ENCODE results near the gene TRIM71. TPM values are rescaled to one million over a fixed set of nuclear protein-coding genes. Genes with fewer than 3 reads are reported as not detected.

Gene TRIM71
- total RNA-seq, 1 donor from 2014 or later: not detected

GRCh38 chr3:32852146-32852545 lies 34.3 kb downstream of the TRIM71 start:
- Mint-ChIP-seq H3K27ac (ENCODE audit: unreplicated experiment) (no peak overlapping the region), H3K27me3 (ENCODE audit: unreplicated experiment) (peaks cover 3% of the 10 kb centered on the region), H3K4me3 (ENCODE audit: unreplicated experiment) (no peak overlapping the region), H3K9me3 (ENCODE audit: unreplicated experiment) (no peaks in the 10 kb centered on the region), H3K36me3 (ENCODE audit: unreplicated experiment) (no peaks in the 10 kb centered on the region), H3K4me1 (ENCODE audit: unreplicated experiment) (peaks cover 13% of the 10 kb centered on the region)
- no peak for DNase-seq (ENCODE audit: extremely low spot score, unreplicated experiment)
- no peak for TF ChIP-seq CTCF (IDR thresholded peaks at IDR 0.05)

DNA sequence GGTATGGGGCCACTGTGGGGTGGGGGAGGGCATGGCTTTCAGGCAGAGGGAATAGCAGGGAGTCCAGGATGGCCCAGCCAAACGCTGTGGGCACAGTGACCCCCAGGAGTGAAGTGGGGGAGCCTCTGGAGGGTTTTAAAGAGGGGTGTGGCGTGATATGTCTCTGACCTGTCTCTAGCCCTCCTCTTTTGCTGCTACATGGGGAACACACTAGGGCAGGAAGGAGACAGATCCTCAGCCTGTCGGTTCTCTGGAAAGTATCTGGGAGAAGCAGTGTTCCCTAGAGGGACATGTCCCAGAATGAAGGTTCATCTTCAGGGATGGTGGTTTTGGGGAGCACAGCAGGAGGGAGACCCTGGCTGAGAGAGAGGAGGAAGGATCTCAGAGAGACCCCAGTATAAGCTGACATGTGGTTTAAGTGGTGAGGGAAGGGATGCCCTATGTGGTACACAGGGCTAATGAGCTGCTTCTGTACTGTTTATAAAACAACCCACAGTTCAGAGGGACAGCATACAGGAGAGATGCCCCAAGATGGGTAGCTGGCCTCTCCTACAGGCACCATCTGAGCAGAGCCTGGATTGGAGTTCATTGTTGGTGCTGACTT lies 37.7 kb downstream of the TRIM71 start:
- no peaks in the 10 kb centered on the region for H3K36me3 Mint-ChIP-seq (ENCODE audit: unreplicated experiment)
- no peaks in the 10 kb centered on the region for H3K9me3 Mint-ChIP-seq (ENCODE audit: unreplicated experiment)
- peaks cover 7% of the 10 kb centered on the region for H3K4me1 Mint-ChIP-seq (ENCODE audit: unreplicated experiment)
- no peak overlapping the region for H3K27ac Mint-ChIP-seq (ENCODE audit: unreplicated experiment)
- peaks cover 4% of the 10 kb centered on the region for H3K27me3 Mint-ChIP-seq (ENCODE audit: unreplicated experiment)
- H3K4me3 Mint-ChIP-seq (ENCODE audit: unreplicated experiment): no peak overlapping the region
- no peak for TF ChIP-seq CTCF (IDR thresholded peaks at IDR 0.05)
- no peak for DNase-seq (ENCODE audit: extremely low spot score, unreplicated experiment)

- no peak for TF ChIP-seq CTCF (IDR thresholded peaks at IDR 0.05)
- peaks cover 1% of the 10 kb centered on the region for H3K4me1 Mint-ChIP-seq (ENCODE audit: unreplicated experiment)
- H3K27ac Mint-ChIP-seq (ENCODE audit: unreplicated experiment): no peak overlapping the region
- H3K36me3 Mint-ChIP-seq (ENCODE audit: unreplicated experiment): no peaks in the 10 kb centered on the region
- no peak for DNase-seq (ENCODE audit: extremely low spot score, unreplicated experiment)
- H3K9me3 Mint-ChIP-seq (ENCODE audit: unreplicated experiment): no peaks in the 10 kb centered on the region
- peaks cover 4% of the 10 kb centered on the region for H3K27me3 Mint-ChIP-seq (ENCODE audit: unreplicated experiment)
- H3K4me3 Mint-ChIP-seq (ENCODE audit: unreplicated experiment): no peak overlapping the region
Measured at GRCh38 chr3:32856355-32856889, 38.6 kb downstream of the TRIM71 start.

DNA sequence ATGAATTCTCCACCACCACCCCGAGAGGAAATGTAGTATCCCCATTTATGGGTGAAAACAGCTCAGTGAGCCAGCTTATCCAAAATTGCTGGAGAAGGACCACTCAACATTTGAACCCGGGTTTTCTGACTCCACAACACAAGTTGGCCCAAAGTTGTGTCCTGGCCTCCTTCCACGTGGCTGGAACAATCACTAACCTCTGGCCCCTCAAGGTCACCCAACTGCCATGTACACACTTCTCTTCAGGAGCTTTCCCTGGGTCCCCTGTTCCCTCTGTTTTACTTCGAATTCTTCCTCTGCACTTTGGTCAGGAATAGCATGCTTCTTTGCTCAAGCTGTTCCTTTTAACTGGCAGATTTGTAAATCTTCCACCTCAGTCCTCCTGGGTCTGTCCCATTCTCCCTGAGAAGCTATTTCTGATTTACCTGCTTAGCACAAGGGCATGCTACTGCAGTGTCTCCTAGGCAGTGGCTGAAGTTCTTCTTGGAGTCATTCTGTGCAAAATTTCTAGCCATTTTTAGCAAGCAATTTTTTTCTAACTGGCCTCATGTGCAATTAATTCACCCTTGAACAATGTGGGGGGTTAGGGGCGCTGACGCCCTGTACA lies 39.2 kb downstream of the TRIM71 start:
- H3K4me1 Mint-ChIP-seq (ENCODE audit: unreplicated experiment): peaks cover 1% of the 10 kb centered on the region
- H3K27ac Mint-ChIP-seq (ENCODE audit: unreplicated experiment): no peak overlapping the region
- H3K4me3 Mint-ChIP-seq (ENCODE audit: unreplicated experiment): no peak overlapping the region
- H3K36me3 Mint-ChIP-seq (ENCODE audit: unreplicated experiment): no peaks in the 10 kb centered on the region
- H3K9me3 Mint-ChIP-seq (ENCODE audit: unreplicated experiment): no peaks in the 10 kb centered on the region
- TF ChIP-seq CTCF (IDR thresholded peaks at IDR 0.05): no peak
- H3K27me3 Mint-ChIP-seq (ENCODE audit: unreplicated experiment): peaks cover 4% of the 10 kb centered on the region
- no peak for DNase-seq (ENCODE audit: extremely low spot score, unreplicated experiment)

- no peak for TF ChIP-seq CTCF (IDR thresholded peaks at IDR 0.05)
- Mint-ChIP-seq H3K27me3 (ENCODE audit: unreplicated experiment) (peaks cover 4% of the 10 kb centered on the region), H3K4me3 (ENCODE audit: unreplicated experiment) (no peak overlapping the region), H3K36me3 (ENCODE audit: unreplicated experiment) (no peaks in the 10 kb centered on the region), H3K4me1 (ENCODE audit: unreplicated experiment) (peaks cover 6% of the 10 kb centered on the region), H3K27ac (ENCODE audit: unreplicated experiment) (no peak overlapping the region), H3K9me3 (ENCODE audit: unreplicated experiment) (no peaks in the 10 kb centered on the region)
- DNase-seq (ENCODE audit: extremely low spot score, unreplicated experiment): no peak
Measured at GRCh38 chr3:32857921-32858320, 40.1 kb downstream of the TRIM71 start.
